ENCODE results near the gene AHSA1.
"Not testable (repeated sequence)": the region's sequence is repeated elsewhere in the genome, so short reads cannot be mapped to it uniquely, and the experiment has no call there.

The AHSA1 gene

GRCh38 chr14:77457522-77458248, at the start of gene AHSA1, which contains the start of gene VIPAS39:
Gene AHSA1, plus strand, starts transcription at chr14:77458093. Its CDS starts 97 bp downstream, at chr14:77458190.
Gene VIPAS39, minus strand, starts transcription at chr14:77457601. Its CDS starts 3,499 bp downstream, at chr14:77454102.
- DNase-seq = peak; percentile 91 to 96
- Mint-ChIP-seq H3K27me3 (no peaks in the 10 kb centered on the region), H3K4me3 (peak within 1 kb of the TSS; percentile 100), H3K27ac (peak within 1 kb of the TSS; percentile 100), H3K9me3 (no peaks in the 10 kb centered on the region), H3K4me1 (peaks cover 46% of the 10 kb centered on the region)
- peak; percentile 97 for ATAC-seq

- no peaks in the 10 kb centered on the region for H3K9me3 Mint-ChIP-seq
- no peaks in the 10 kb centered on the region for H3K27me3 Mint-ChIP-seq
- peaks cover 15% of the 10 kb centered on the region for H3K4me1 Mint-ChIP-seq
- H3K27ac Mint-ChIP-seq = no peak overlapping the region
- DNase-seq (no peak), ATAC-seq (no peak)
- no peak overlapping the region for H3K4me3 Mint-ChIP-seq
These were observed 48.8 kb upstream of the AHSA1 start for GRCh38 chr14:77409131-77409533.

GRCh38 chr14:77415403-77416030, 42.4 kb upstream of the AHSA1 start:
- ATAC-seq, H3K4me3 Mint-ChIP-seq: not testable (repeated sequence)

GRCh38 chr14:77416098-77416497, 41.8 kb upstream of the AHSA1 start:
- H3K4me1 Mint-ChIP-seq, H3K27me3 Mint-ChIP-seq, ATAC-seq, DNase-seq, H3K27ac Mint-ChIP-seq, H3K4me3 Mint-ChIP-seq: not testable (repeated sequence)
- peaks cover 13 to 17% of the 10 kb centered on the region in 2 donors for H3K9me3 Mint-ChIP-seq

More at GRCh38 chr14:77415403-77416030, 42.4 kb upstream of the AHSA1 start:
- H3K9me3 Mint-ChIP-seq = peaks cover 13 to 17% of the 10 kb centered on the region in 2 donors
- H3K27me3 Mint-ChIP-seq, H3K4me1 Mint-ChIP-seq, DNase-seq, H3K27ac Mint-ChIP-seq: not testable (repeated sequence)

- ATAC-seq = no peak
- H3K4me3 Mint-ChIP-seq = no peak overlapping the region
- H3K27me3 Mint-ChIP-seq = no peaks in the 10 kb centered on the region
- no peaks in the 10 kb centered on the region for H3K4me1 Mint-ChIP-seq
- H3K9me3 Mint-ChIP-seq = peaks cover 13 to 17% of the 10 kb centered on the region in 2 donors
- no peak overlapping the region for H3K27ac Mint-ChIP-seq
- no peak for DNase-seq
These were observed 41.1 kb upstream of the AHSA1 start for GRCh38 chr14:77416836-77417235.

GRCh38 chr14:77421201-77421600, 36.7 kb upstream of the AHSA1 start:
- no peak for DNase-seq
- Mint-ChIP-seq H3K9me3 (peaks cover 13 to 17% of the 10 kb centered on the region in 2 donors), H3K27me3 (no peaks in the 10 kb centered on the region), H3K4me3 (no peak overlapping the region), H3K4me1 (no peaks in the 10 kb centered on the region), H3K27ac (no peak overlapping the region)
- ATAC-seq = no peak

GRCh38 chr14:77423423-77423822, 34.5 kb upstream of the AHSA1 start, which contains the start of gene NOXRED1:
Gene NOXRED1, minus strand, starts transcription at chr14:77423523. Its CDS starts 634 bp downstream, at chr14:77422889.
- no peaks in the 10 kb centered on the region for H3K27me3 Mint-ChIP-seq
- H3K4me1 Mint-ChIP-seq = no peaks in the 10 kb centered on the region
- H3K4me3 Mint-ChIP-seq = no peak within 1 kb of the TSS
- peaks cover 8 to 10% of the 10 kb centered on the region in 2 donors for H3K9me3 Mint-ChIP-seq
- ATAC-seq = no peak
- no peak within 1 kb of the TSS for H3K27ac Mint-ChIP-seq
- no peak for DNase-seq

GRCh38 chr14:77424862-77425261, 33.0 kb upstream of the AHSA1 start:
- DNase-seq = no peak

GRCh38 chr14:77426396-77426795, 31.5 kb upstream of the AHSA1 start:
- H3K4me1 Mint-ChIP-seq = no peaks in the 10 kb centered on the region
- DNase-seq (no peak), ATAC-seq (no peak)
- H3K9me3 Mint-ChIP-seq = no peaks in the 10 kb centered on the region
- H3K4me3 Mint-ChIP-seq = no peak overlapping the region
- H3K27ac Mint-ChIP-seq = no peak overlapping the region
- H3K27me3 Mint-ChIP-seq = no peaks in the 10 kb centered on the region

More at GRCh38 chr14:77424862-77425261, 33.0 kb upstream of the AHSA1 start:
- Mint-ChIP-seq H3K9me3 (peaks cover 4% of the 10 kb centered on the region in 2 donors), H3K4me3 (no peak overlapping the region), H3K27ac (no peak overlapping the region), H3K4me1 (no peaks in the 10 kb centered on the region), H3K27me3 (no peaks in the 10 kb centered on the region)
- ATAC-seq = no peak

GRCh38 chr14:77436042-77436441, 21.9 kb upstream of the AHSA1 start:
- ATAC-seq (no peak), DNase-seq (no peak)
- no peaks in the 10 kb centered on the region for H3K27me3 Mint-ChIP-seq
- H3K27ac Mint-ChIP-seq = no peak overlapping the region
- no peaks in the 10 kb centered on the region for H3K9me3 Mint-ChIP-seq
- H3K4me3 Mint-ChIP-seq = no peak overlapping the region
- H3K4me1 Mint-ChIP-seq = no peaks in the 10 kb centered on the region

- Mint-ChIP-seq H3K9me3 (no peaks in the 10 kb centered on the region), H3K4me3 (no peak overlapping the region), H3K4me1 (no peaks in the 10 kb centered on the region), H3K27ac (no peak overlapping the region), H3K27me3 (no peaks in the 10 kb centered on the region)
- no peak for ATAC-seq
- no peak for DNase-seq
These were observed 19.3 kb upstream of the AHSA1 start for GRCh38 chr14:77438596-77438995.

- ATAC-seq = no peak
- no peaks in the 10 kb centered on the region for H3K9me3 Mint-ChIP-seq
- no peaks in the 10 kb centered on the region for H3K27me3 Mint-ChIP-seq
- H3K27ac Mint-ChIP-seq = no peak overlapping the region
- H3K4me1 Mint-ChIP-seq = no peaks in the 10 kb centered on the region
- H3K4me3 Mint-ChIP-seq = no peak overlapping the region
- DNase-seq = no peak
These were observed 18.0 kb upstream of the AHSA1 start for GRCh38 chr14:77439861-77440260.

- Mint-ChIP-seq H3K9me3 (no peaks in the 10 kb centered on the region), H3K4me1 (no peaks in the 10 kb centered on the region), H3K27ac (no peak overlapping the region), H3K4me3 (no peak overlapping the region), H3K27me3 (no peaks in the 10 kb centered on the region)
- DNase-seq (no peak), ATAC-seq (no peak)
These were observed 15.7 kb upstream of the AHSA1 start for GRCh38 chr14:77442196-77442595.

- ATAC-seq = no peak
- DNase-seq = no peak
- peaks cover 41% of the 10 kb centered on the region for H3K4me1 Mint-ChIP-seq
- H3K9me3 Mint-ChIP-seq = no peaks in the 10 kb centered on the region
- H3K4me3 Mint-ChIP-seq = peak overlapping the region; percentile 100
- no peaks in the 10 kb centered on the region for H3K27me3 Mint-ChIP-seq
- peak overlapping the region; percentile 100 for H3K27ac Mint-ChIP-seq
These were observed 1.8 kb upstream of the AHSA1 start for GRCh38 chr14:77455966-77456640.

- peak overlapping the region; percentile 100 for H3K4me3 Mint-ChIP-seq
- ATAC-seq (peak; percentile 25), DNase-seq (no peak)
- peak overlapping the region; percentile 100 for H3K27ac Mint-ChIP-seq
- H3K27me3 Mint-ChIP-seq = no peaks in the 10 kb centered on the region
- no peaks in the 10 kb centered on the region for H3K9me3 Mint-ChIP-seq
- peaks cover 46% of the 10 kb centered on the region for H3K4me1 Mint-ChIP-seq
These were observed 775 bp upstream of the AHSA1 start for GRCh38 chr14:77457115-77457521.

All from stimulated activated naive CD8-positive, alpha-beta T cell treated with anti-CD3 and anti-CD28 coated beads, Interleukin-15, amount 100 ng/mL, for 72 hours (primary cell).